IMR-90 (cell line): Measurements from ENCODE around the gene CACNA1D. TPM values are rescaled to one million over a fixed set of nuclear protein-coding genes. Genes with fewer than 3 reads are reported as not detected.

Source experiments
- ATAC-seq: fragments of 200-7000 bp; cut with Tn5 transposase; 2 replicates; pipeline ENCODE4 v1.9.1; 2020; ENCODE audit warnings: low read depth, mild to moderate bottlenecking, moderate library complexity
- BruUV-seq: library from RNA; stranded (reverse); fragments of 400-500 nt; replicated peaks from 2 replicates; lab custom pipeline; 2021; lab: Mats Ljungman, UMichigan
- CTCF ChIA-PET: fragments of 300-600 bp; formaldehyde crosslinking; extraction: SDS; loops from one replicate; lab custom pipeline; 2021; ENCODE audit warnings: antibody characterized with exemption; lab: Yijun Ruan, JAX
- POLR2A ChIA-PET: fragments of 300-600 bp; sonication (Branson Sonifier 250); formaldehyde crosslinking; loops from one replicate; lab custom pipeline; 2022; ENCODE audit warnings: antibody characterized with exemption; ENCODE audit not compliant: unreplicated experiment; lab: Charles Lee
- DNase-seq: peaks from one replicate; pipeline ENCODE4 v3.0.0; 2013
- H2AFZ ChIP-seq: replicated peaks from 2 replicates; pipeline ENCODE3; 2013; ENCODE audit warnings: low read length, mild to moderate bottlenecking; ENCODE audit not compliant: poor library complexity
- H2AK5ac ChIP-seq: 2 replicates; pipeline ENCODE4 v1.6.1; 2013; ENCODE audit warnings: low read depth, low read length, inconsistent platforms
- H2AK9ac ChIP-seq: replicated peaks from 2 replicates; pipeline ENCODE3; 2013; ENCODE audit warnings: mild to moderate bottlenecking, low read depth, low read length, moderate library complexity; ENCODE audit not compliant: poor library complexity
- H2BK120ac ChIP-seq: 2 replicates; pipeline ENCODE4 v1.6.1; 2013; ENCODE audit warnings: low read depth, low read length, inconsistent platforms
- H2BK15ac ChIP-seq: 3 replicates; pipeline ENCODE4 v1.6.1; 2013; ENCODE audit warnings: low read depth, low read length, inconsistent platforms
- H2BK20ac ChIP-seq: 2 replicates; pipeline ENCODE4 v1.6.1; 2013; ENCODE audit warnings: low read depth, mild to moderate bottlenecking, inconsistent platforms, low read length, moderate library complexity
- H2BK5ac ChIP-seq: 2 replicates; pipeline ENCODE4 v1.6.1; 2013; ENCODE audit warnings: mild to moderate bottlenecking, low read depth, low read length, inconsistent platforms; ENCODE audit not compliant: poor library complexity, severe bottlenecking
- H3K14ac ChIP-seq: replicated peaks from 2 replicates; pipeline ENCODE4 v1.6.1; 2013; ENCODE audit warnings: low read depth, low read length, inconsistent platforms
- H3K18ac ChIP-seq: 2 replicates; pipeline ENCODE4 v1.6.1; 2013; ENCODE audit warnings: low read depth, low read length, control low read depth
- H3K23ac ChIP-seq: 2 replicates; pipeline ENCODE4 v1.6.1; 2013; ENCODE audit warnings: low read depth, low read length, inconsistent platforms
- H3K27ac ChIP-seq: 2 replicates; pipeline ENCODE4 v1.5.1; 2013; ENCODE audit warnings: mild to moderate bottlenecking, control low read depth, low read length; ENCODE audit not compliant: insufficient read depth
- H3K27me3 ChIP-seq: 2 replicates; pipeline ENCODE4 v1.6.1; 2013; ENCODE audit warnings: low read length; ENCODE audit not compliant: control insufficient read depth, insufficient read depth
- H3K36me3 ChIP-seq: 2 replicates; pipeline ENCODE4 v1.6.1; 2013; ENCODE audit warnings: low read length, mixed read lengths; ENCODE audit not compliant: control insufficient read depth, insufficient read depth
- H3K4ac ChIP-seq: 2 replicates; pipeline ENCODE4 v1.6.1; 2013; ENCODE audit warnings: low read depth, low read length, inconsistent platforms
- H3K4me1 ChIP-seq: 2 replicates; pipeline ENCODE4 v1.6.1; 2013; ENCODE audit warnings: low read length, mixed read lengths; ENCODE audit not compliant: control insufficient read depth, insufficient read depth
- H3K4me2 ChIP-seq: 2 replicates; pipeline ENCODE4 v1.6.1; 2013; ENCODE audit warnings: low read depth, mild to moderate bottlenecking, control low read depth, low read length, moderate library complexity
- H3K4me3 ChIP-seq: 2 replicates; pipeline ENCODE4 v1.5.1; 2013; ENCODE audit warnings: low read depth, mild to moderate bottlenecking, control low read depth, low read length, moderate library complexity; ENCODE audit not compliant: insufficient read depth
- H3K56ac ChIP-seq: 2 replicates; pipeline ENCODE4 v1.6.1; 2013; ENCODE audit warnings: low read length, inconsistent platforms; ENCODE audit not compliant: insufficient read depth; ENCODE audit errors: extremely low read depth
- H3K79me1 ChIP-seq, 2 experiments: 2 replicates each; pipeline ENCODE4 v1.6.1; 2013; ENCODE audit warnings: low read length in 2 of 2, inconsistent platforms in 1 of 2, low read depth in 1 of 2
- H3K9ac ChIP-seq: 2 replicates; pipeline ENCODE4 v1.6.1; 2013; ENCODE audit warnings: low read depth, low read length, control low read depth
- H3K9me1 ChIP-seq: 2 replicates; pipeline ENCODE4 v1.6.1; 2013; ENCODE audit warnings: low read length, inconsistent platforms; ENCODE audit not compliant: insufficient read depth
- H3K9me3 ChIP-seq: 2 replicates; pipeline ENCODE4 v1.6.1; 2013; ENCODE audit warnings: low read length; ENCODE audit not compliant: control insufficient read depth, insufficient read depth
- H4K20me1 ChIP-seq: 2 replicates; pipeline ENCODE4 v1.6.1; 2013; ENCODE audit warnings: low read length, inconsistent platforms; ENCODE audit not compliant: insufficient read depth
- H4K5ac ChIP-seq: 2 replicates; pipeline ENCODE4 v1.6.1; 2013; ENCODE audit warnings: mild to moderate bottlenecking, low read depth, low read length, control low read depth
- H4K8ac ChIP-seq, 2 experiments: 2 replicates each; pipeline ENCODE4 v1.6.1; 2013; ENCODE audit warnings: low read depth in 2 of 2, low read length in 2 of 2, control low read depth in 1 of 2, inconsistent platforms in 1 of 2
- H4K91ac ChIP-seq: 2 replicates; pipeline ENCODE4 v1.6.1; 2013; ENCODE audit warnings: low read depth, low read length, inconsistent platforms; ENCODE audit not compliant: insufficient read depth
- BHLHE40 ChIP-seq: fragments of 150-350 bp; IDR thresholded peaks from 2 replicates; pipeline ENCODE4 v1.6.1; 2016; ENCODE audit warnings: mild to moderate bottlenecking, low read depth, low read length
- CEBPB ChIP-seq: IDR thresholded peaks from 2 replicates; pipeline ENCODE4 v1.6.1; 2012; ENCODE audit warnings: low read depth, low read length, improper control_type of control experiment
- CHD1 ChIP-seq: IDR thresholded peaks from 2 replicates; pipeline ENCODE4 v1.6.1; 2012; ENCODE audit warnings: low read depth, low read length, improper control_type of control experiment
- CTCF ChIP-seq: conservative IDR thresholded peaks from 2 replicates; pipeline ENCODE4 v1.5.1; 2012; ENCODE audit warnings: mild to moderate bottlenecking, low read depth, low read length, improper control_type of control experiment
- ELK1 ChIP-seq: fragments of 150-350 bp; IDR thresholded peaks from 2 replicates; pipeline ENCODE4 v1.6.1; 2016; ENCODE audit warnings: low read depth, mild to moderate bottlenecking, low read length, moderate library complexity, borderline replicate concordance
- FOS ChIP-seq: fragments of 150-350 bp; IDR thresholded peaks from 2 replicates; pipeline ENCODE4 v1.6.1; 2016; ENCODE audit warnings: low read depth, low read length
- MAFK ChIP-seq: IDR thresholded peaks from 2 replicates; pipeline ENCODE4 v1.6.1; 2012; ENCODE audit warnings: low read depth, low read length, improper control_type of control experiment
- MAZ ChIP-seq: IDR thresholded peaks from 2 replicates; pipeline ENCODE4 v1.6.1; 2012; ENCODE audit warnings: low read depth, mild to moderate bottlenecking, low read length, improper control_type of control experiment, moderate library complexity, borderline replicate concordance
- MXI1 ChIP-seq: IDR thresholded peaks from 2 replicates; pipeline ENCODE4 v1.6.1; 2012; ENCODE audit warnings: low read depth, mild to moderate bottlenecking, low read length, moderate library complexity, borderline replicate concordance
- NFE2L2 ChIP-seq: fragments of 150-350 bp; IDR thresholded peaks from 2 replicates; pipeline ENCODE4 v1.6.1; 2016; ENCODE audit warnings: low read depth, mild to moderate bottlenecking, low read length
- POLR2A ChIP-seq: IDR thresholded peaks from 2 replicates; pipeline ENCODE4 v1.6.1; 2012; ENCODE audit warnings: mild to moderate bottlenecking, low read depth, low read length
- RAD21 ChIP-seq: IDR thresholded peaks from 2 replicates; pipeline ENCODE4 v1.6.1; 2012; ENCODE audit warnings: low read length, improper control_type of control experiment
- RCOR1 ChIP-seq: IDR thresholded peaks from 2 replicates; pipeline ENCODE4 v1.6.1; 2012; ENCODE audit warnings: mild to moderate bottlenecking, low read length, improper control_type of control experiment; ENCODE audit not compliant: insufficient replicate concordance
- RFX5 ChIP-seq: IDR thresholded peaks from 2 replicates; pipeline ENCODE4 v1.8.0; 2012; ENCODE audit warnings: low read depth, mild to moderate bottlenecking, low read length, moderate library complexity
- SMC3 ChIP-seq: fragments of 150-350 bp; IDR thresholded peaks from 2 replicates; pipeline ENCODE4 v1.6.1; 2016; ENCODE audit warnings: low read depth, mild to moderate bottlenecking, antibody characterized with exemption, low read length, moderate library complexity
- USF2 ChIP-seq: fragments of 150-350 bp; IDR thresholded peaks from 2 replicates; pipeline ENCODE4 v1.6.1; 2017; ENCODE audit warnings: mild to moderate bottlenecking, antibody characterized with exemption, low read length, low read depth
- WGBS, 2 experiments: methylation state at CpG; one replicate each; pipeline versions ENCODE4 v1.1.5 to v1.1.7; 2013; ENCODE audit warnings: missing lambda C conversion rate in 2 of 2; ENCODE audit not compliant: insufficient read length in 1 of 2; ENCODE audit errors: extremely low coverage in 2 of 2; 5-methylcytosine and 5-hydroxymethylcytosine counted together
- dilution Hi-C: fragments of 300-500 bp; cut with HindIII; formaldehyde crosslinking; loops from one replicate; pipeline ENCODE4 v1.14.3; 2018; ENCODE audit warnings: low sequenced_read_pairs; ENCODE audit not compliant: unreplicated experiment
- in situ Hi-C: fragments of 300-500 bp; cut with MboI; formaldehyde crosslinking; loops from 3 replicates; pipeline ENCODE4 v1.14.3; 2019; ENCODE audit warnings: low sequenced_read_pairs, inconsistent platforms, mixed read lengths
- intact Hi-C: fragments of 100-400 bp; cut with micrococcal nuclease; formaldehyde crosslinking; loops from 2 replicates; pipeline ENCODE4 v1.10.0; 2022
- polyA plus RNA-seq, 3 experiments: library from polyadenylated mRNA; depleted of rRNA; stranded (reverse); fragments of >200 nt; gene quantifications; 2 replicates each; pipeline ENCODE4 v1.2.3, GENCODE V29; 2012; ENCODE audit warnings: low replicate concordance in 1 of 3
- total RNA-seq: library from RNA; depleted of rRNA; stranded (reverse); fragments of >200 nt; gene quantifications from 2 replicates; pipeline ENCODE4 v1.2.3, GENCODE V29; 2012

The CACNA1D gene
- total and polyA plus RNA-seq, 2 of the 4 experiments (the other 2 are of a cell fraction): 0.07 TPM; not detected in 1

- dilution Hi-C loops (no loop called here), intact Hi-C loops (no loop called here), in situ Hi-C loops (no loop called here)
- Histone ChIP-seq H3K9ac (no peak overlapping the region), H3K18ac (no peak overlapping the region), H2AFZ (no peak overlapping the region), H3K56ac (no peak overlapping the region), H3K9me3 (no peaks in the 10 kb centered on the region), H3K79me1 (no peaks in the 10 kb centered on the region), H2BK5ac (no peak overlapping the region), H2AK5ac (no peak overlapping the region), H4K5ac (no peak overlapping the region), H3K27ac (no peak overlapping the region), H4K20me1 (no peaks in the 10 kb centered on the region), H2BK120ac (no peak overlapping the region), H3K27me3 (peaks cover 22% of the 10 kb centered on the region), H3K4ac (no peak overlapping the region), H4K91ac (no peak overlapping the region), H3K36me3 (no peaks in the 10 kb centered on the region), H3K4me2 (no peak overlapping the region), H3K4me1 (no peaks in the 10 kb centered on the region), H2AK9ac (no peak overlapping the region), H2BK15ac (no peak overlapping the region), H3K23ac (no peak overlapping the region), H3K14ac (no peak overlapping the region), H3K4me3 (no peak overlapping the region), H2BK20ac (no peak overlapping the region), H4K8ac (no peak overlapping the region), H3K9me1 (no peaks in the 10 kb centered on the region)
- POLR2A ChIA-PET: no interaction called here
- DNase-seq (no peak), ATAC-seq (no peak)
- no TSS peak for BruUV-seq
- CTCF ChIA-PET: no interaction called here
- TF ChIP-seq MAZ (no peak), CEBPB (no peak), RFX5 (no peak), SMC3 (no peak), NFE2L2 (no peak), RCOR1 (no peak), CHD1 (no peak), CTCF (no peak), RAD21 (no peak), FOS (no peak), MXI1 (no peak), BHLHE40 (no peak), MAFK (no peak), USF2 (no peak), ELK1 (no peak), POLR2A (no peak)
- WGBS, 2 experiments: no CpG with 5 or more reads among the region's 2 CpGs
These were observed 5.0 kb upstream of the CACNA1D start for GRCh38 chr3:53489386-53489785.
